EH (cell line): Measurements from ENCODE around the gene MALRD1.
"Not testable (repeated sequence)": the region's sequence is repeated elsewhere in the genome, so short reads cannot be mapped to it uniquely, and the experiment has no call there.

Experiments
- DNase-seq: peaks from one replicate; pipeline ENCODE4 v3.0.0-alpha.2; 2015; ENCODE audit warnings: low read depth

MALRD1 gene

DNA sequence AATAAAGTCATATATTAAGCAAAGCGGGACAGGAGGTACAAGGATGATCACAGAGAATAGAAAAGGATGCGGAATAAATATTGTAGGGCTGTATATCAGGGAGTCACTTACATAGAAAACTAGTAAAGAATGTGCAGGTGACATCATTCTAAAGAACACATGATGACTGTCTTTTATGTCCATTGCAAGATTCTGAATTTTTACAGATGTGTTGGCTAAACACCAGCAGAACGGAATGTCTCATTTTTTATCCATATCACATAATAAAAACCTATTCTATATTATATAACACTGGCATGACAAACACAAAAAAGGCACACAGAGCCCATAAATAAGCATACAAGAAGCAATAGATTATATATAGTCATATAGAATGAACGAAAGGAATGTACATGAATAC is 448.4 kb downstream of the MALRD1 start:
- no peak for DNase-seq

DNA sequence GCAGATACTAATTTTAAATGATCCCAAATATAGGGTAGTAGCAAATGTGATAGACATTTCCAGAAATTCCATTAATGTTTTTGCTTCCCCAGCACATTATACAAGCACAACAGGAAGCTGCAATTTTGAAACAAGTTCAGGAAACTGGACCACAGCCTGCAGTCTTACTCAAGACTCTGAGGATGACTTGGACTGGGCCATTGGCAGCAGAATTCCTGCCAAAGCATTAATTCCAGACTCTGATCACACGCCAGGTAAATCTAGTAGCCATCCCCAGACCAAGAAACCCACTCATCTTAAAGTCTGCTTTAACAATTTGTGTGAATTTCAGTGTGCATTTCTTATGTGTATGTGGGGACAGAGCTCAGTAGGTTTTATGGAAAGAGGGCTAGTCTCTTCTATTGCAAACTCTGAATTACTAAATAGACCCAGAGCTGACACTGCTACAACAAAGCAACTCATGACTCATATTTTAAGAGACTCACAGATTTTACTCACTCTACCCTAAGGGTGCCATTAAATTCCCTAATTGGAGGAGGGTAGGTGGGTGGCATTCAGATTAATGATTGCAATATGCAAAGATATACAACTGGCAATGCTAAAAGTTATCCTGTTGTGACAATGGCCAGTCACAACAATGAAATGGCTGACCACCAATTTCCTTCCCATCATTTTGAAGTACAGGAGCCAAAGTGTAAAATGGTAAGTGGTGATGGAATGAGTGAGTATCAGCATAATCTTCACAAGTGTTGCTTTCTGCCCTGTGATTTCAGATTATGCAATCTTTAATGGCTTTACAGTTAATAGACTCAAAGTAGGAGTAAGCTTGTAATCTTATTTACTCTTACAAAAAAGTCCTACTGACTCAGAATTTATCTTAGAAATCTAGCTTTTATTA is 450.0 kb downstream of the MALRD1 start:
- no peak for DNase-seq

DNA sequence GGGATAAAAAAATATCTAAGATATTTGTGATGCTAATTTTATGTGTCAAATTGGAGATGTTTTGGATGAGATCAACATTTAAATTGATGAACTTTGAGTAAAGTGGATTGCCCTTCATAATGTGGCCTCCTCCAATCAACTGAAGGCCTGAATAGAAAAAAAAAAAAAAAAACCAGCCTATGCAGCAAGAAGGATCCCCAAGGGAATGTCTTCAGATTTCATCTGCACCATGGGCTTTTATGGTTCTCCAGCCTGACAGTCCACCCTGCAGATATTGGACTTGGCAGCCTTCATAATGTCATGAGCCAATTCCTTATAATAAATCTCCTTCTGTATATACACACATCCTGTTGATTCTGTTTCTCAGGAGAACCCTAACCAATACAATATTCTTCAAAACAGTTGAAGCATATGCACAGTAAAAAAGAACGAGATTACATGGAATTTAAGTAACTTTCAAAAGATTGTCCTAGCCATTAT is 450.7 kb downstream of the MALRD1 start:
- no peak for DNase-seq

DNA sequence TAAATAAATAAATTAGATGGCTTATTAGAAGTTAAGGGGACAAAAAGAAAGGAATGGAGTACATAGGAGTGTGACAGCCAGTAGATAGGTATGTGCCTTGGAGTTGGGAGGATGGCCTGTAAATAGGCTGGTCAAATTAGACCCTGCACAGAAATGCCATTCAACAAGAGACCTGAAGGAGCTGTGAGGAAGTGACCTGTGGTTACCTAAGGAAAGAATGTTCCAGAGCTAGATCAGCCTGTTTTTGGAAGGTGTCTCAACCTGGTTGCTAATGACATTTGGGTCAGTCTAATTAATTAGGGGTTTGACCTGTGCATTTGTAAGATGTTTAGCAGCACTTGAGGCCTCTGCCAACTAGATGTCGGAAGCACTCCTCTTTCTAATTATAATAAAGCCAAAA is 452.4 kb downstream of the MALRD1 start:
- DNase-seq: no peak

- DNase-seq: no peak
These were observed 457.0 kb downstream of the MALRD1 start for GRCh38 chr10:19505320-19506312.

DNA sequence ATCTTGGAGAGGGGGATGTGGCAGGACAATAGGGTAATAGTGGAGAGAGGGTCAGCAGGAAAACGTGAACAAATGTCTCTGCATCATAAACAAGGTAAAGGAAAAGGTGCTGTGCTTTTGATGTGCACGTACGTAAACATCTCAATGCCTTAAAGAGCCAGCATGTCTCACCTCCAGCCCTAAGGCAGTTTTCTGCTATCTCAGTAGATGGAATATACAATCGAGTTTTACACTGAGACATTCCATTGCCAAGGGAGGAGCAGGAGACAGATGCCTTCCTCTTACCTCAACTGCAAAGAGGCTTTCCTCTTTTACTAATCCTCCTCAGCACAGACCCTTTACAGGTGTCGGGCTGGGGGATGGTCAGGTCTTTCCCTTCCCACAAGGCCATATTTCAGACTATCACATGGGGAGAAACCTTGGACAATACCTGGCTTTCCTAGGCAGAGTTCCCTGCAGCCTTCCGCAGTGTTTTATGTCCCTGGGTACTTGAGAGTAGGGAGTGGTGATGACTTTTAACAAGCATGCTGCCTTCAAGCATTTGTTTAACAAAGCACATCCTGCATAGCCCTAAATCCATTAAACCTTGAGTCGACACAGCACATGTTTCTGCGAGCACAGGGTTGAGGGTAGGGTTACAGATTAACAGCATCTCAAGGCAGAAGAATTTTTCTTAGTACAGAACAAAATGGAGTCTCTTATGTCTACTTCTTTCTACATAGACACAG is 461.6 kb downstream of the MALRD1 start:
- DNase-seq: not testable (repeated sequence)

DNA sequence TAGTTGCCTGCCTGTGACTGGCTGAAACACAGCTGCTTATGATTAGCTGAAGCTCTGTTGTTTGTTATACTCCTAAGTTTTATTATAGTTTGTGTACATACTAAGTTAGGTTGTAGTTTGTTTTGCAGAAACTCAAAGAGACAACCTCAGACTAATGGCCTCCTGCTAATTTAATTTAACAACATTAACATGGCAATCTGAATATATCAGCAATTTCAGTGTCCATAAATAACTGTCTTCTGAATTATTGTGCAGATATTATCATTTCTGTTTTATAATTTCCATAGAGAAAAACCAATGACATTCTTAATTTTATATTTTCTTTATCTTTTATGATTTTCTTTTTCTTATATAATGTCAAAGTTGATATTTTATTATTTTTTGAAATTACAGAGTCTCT is 469.5 kb downstream of the MALRD1 start:
- DNase-seq: no peak

DNA sequence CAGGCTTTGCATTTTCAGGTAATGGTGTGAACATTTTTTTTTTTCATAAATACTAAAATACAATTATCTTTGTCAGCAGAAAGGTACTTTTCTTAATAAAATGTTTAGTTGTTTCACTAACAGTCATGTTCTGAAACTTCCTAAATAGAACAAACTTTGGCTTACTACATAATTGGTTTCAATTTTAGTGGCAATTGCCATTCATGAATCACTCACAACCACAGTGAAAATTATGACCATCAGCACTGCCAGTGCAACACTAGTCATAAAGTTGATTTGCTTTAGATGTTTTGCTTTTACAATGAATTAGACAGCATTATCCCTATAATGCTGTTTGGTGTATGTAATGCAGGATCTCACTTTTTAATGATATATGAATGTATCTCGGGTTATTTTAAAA is 470.0 kb downstream of the MALRD1 start:
- DNase-seq: no peak

- no peak for DNase-seq
These were observed 482.7 kb downstream of the MALRD1 start for GRCh38 chr10:19531324-19531723.

DNA sequence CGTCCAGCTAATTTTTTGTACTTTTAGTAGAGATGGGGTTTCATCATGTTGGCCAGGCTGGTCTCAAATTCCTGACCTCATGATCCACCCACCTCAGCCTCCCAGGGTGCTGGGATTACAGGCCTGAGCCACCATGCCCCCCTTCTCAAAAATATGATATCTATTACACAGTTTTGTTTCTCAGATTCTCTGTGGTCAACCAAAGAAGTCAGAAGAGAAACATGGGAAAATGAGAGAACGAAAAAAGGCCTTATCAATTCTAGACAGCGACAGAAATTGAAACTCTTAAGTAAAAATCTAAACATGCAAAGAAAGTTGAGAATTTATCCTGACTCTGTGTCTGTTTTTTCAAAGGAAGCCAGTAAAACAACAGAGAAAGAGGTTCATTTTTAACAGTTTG is 483.8 kb downstream of the MALRD1 start:
- DNase-seq: no peak

- no peak for DNase-seq
These were observed 492.7 kb downstream of the MALRD1 start for GRCh38 chr10:19541299-19541698.

DNA sequence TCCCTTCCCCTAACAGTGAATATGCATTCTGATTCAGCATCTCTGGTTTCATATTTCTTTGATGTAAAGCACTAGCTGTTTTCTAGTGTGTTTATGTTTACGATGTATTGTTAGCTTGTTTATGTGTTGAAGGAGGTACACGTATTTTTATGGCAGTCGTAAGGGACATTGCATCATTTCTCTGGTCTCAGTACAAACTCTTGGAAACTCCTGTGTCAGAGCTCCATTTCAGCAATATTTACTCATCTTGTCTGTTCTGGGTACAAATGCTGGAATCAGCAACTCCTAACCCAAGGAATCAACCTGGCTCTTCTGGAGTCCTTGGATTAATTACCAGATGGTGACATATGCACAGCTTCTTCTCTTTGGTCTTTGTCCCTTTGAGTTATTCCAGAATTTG is 497.6 kb downstream of the MALRD1 start:
- no peak for DNase-seq

DNA sequence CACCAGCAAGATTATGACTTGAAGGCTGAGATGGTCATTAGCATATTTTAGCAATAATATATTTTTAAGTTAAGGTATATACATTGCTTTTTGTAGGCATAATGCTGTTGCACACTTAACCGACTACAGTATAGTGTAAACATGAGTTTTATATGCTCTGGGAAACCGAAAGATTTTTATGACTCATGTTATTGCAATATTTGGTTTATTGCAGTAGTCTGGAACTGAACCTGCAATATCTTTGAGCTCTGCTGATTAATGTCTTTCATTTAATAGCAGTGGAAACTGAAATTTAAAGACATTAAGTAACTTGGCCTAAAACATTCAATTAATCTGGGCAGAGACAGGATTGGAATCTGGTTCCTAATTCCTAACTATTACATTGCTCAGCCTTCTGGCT is 500.9 kb downstream of the MALRD1 start:
- DNase-seq: no peak

GRCh38 chr10:19556666-19557065 is 508.1 kb downstream of the MALRD1 start:
- no peak for DNase-seq

DNA sequence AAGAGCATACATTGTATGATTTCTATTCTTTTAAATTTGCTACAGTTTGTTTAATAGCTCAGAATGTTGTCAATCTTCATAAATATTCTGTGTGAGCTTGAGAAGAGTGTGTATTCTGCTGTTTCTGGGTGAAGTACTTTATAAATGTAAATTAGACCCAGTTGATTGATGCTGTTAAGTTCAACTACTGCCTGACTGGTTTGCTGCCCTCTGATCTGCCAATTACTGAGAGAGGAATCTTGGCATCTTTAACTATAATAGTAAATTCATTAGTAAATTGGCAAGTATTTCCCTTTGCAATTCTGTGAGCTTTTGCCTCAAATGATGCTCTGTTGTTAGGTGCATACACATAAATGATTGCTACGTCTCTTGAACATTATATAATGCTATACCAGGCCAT is 512.6 kb downstream of the MALRD1 start:
- DNase-seq: no peak

- DNase-seq: no peak
These were observed 515.0 kb downstream of the MALRD1 start for GRCh38 chr10:19563388-19564141.

DNA sequence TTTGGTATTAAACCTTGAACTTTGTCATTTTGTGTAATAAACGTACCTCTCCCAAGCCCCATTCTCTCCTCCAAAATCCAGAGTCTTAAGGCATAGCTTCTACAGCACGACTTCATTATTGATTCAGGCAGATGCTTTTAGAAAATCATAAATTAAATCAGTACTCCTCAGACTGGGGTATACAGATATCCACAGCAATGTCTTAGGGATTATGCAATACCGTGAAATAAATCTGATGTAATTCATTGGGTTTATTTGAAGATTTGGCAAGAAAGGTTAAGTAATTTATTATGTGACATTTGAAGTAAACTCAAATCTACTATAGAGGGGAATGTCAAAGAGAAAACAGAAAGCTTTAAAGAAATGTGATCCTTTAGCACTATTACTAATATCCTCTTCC is 521.5 kb downstream of the MALRD1 start:
- DNase-seq: no peak

GRCh38 chr10:19570991-19571390 is 522.4 kb downstream of the MALRD1 start:
- no peak for DNase-seq

GRCh38 chr10:19572056-19572455 is 523.5 kb downstream of the MALRD1 start:
- DNase-seq: no peak

- DNase-seq: no peak
These were observed 528.0 kb downstream of the MALRD1 start for GRCh38 chr10:19576576-19576975.

DNA sequence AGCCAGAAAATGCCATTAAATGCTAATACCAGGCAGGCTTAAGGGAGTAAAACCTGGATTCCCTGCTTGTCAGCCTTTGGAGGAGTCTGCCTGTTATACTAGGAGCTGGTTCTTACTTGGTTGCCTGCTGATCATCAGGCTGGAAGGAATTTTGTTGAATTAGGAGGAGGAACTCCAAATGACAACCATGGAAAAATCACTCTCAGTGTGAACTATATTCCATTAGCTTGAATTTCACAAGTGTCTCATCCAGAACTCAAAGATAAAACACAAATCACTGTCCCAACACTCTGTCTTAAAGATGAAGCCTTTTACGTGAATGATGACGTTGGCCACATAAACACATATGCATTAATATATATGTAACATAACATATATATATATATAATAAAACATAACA is 528.8 kb downstream of the MALRD1 start:
- no peak for DNase-seq
